Sigmoid colon (tissue), 4 donors: Measurements from ENCODE around the gene MORN1.

Experiments used
- POLR2AphosphoS5 ChIP-seq, 4 donors: sonication (generic); formaldehyde crosslinking; IDR thresholded peaks; one replicate each; pipeline ENCODE4 v1.6.1; 2017; ENCODE audit warnings: antibody characterized with exemption in 4 of 4
- TF ChIP-seq, protein P1 (sequence below), 4 experiments: fragments of 450-650 bp in 3 of 4; fragments of 200-600 bp in 1 of 4; IDR thresholded peaks; one replicate each; pipeline ENCODE4 v1.5.1; 2016 to 2019; ENCODE audit warnings: antibody characterized with exemption in 4 of 4, mild to moderate bottlenecking in 3 of 4, moderate library complexity in 2 of 4

GRCh38 chr1:2438641-2439040 lies 47.3 kb upstream of the MORN1 start:
- TF ChIP-seq, protein P1, sequence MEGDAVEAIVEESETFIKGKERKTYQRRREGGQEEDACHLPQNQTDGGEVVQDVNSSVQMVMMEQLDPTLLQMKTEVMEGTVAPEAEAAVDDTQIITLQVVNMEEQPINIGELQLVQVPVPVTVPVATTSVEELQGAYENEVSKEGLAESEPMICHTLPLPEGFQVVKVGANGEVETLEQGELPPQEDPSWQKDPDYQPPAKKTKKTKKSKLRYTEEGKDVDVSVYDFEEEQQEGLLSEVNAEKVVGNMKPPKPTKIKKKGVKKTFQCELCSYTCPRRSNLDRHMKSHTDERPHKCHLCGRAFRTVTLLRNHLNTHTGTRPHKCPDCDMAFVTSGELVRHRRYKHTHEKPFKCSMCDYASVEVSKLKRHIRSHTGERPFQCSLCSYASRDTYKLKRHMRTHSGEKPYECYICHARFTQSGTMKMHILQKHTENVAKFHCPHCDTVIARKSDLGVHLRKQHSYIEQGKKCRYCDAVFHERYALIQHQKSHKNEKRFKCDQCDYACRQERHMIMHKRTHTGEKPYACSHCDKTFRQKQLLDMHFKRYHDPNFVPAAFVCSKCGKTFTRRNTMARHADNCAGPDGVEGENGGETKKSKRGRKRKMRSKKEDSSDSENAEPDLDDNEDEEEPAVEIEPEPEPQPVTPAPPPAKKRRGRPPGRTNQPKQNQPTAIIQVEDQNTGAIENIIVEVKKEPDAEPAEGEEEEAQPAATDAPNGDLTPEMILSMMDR (IDR thresholded peaks at IDR 0.05): no peak
- no peak for TF ChIP-seq POLR2AphosphoS5 (IDR thresholded peaks at IDR 0.05)
